Measurements from ENCODE around the gene APC.
"Not testable (repeated sequence)": the region's sequence is repeated elsewhere in the genome, so short reads cannot be mapped to it uniquely, and the experiment has no call there.

The APC gene

DNA sequence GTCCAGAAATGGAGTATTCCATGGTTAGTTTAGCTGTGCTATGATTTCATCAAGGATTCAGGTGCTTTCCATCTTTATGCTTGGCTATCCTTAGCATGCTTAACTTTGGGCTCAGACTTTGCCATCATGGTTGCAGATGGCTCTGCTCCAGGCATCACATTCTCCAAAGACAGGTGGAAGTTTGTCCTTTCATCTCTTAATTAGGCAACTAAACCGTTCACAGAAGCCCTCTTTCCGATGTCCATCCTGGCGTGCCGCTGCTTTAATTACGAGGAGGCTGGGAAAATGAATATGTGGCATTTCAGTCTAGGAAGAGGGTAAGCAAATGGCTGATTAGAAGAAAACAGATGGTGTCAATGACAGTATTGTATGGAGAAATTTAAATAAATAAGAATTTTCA is 24.5 kb upstream of the APC start:
- in situ Hi-C loops (cut with HindIII; ENCODE audit: low sequenced_read_pairs): no loop called here

GRCh38 chr5:112716895-112717294 is 20.8 kb upstream of the APC start:
- in situ Hi-C loops (cut with HindIII; ENCODE audit: low sequenced_read_pairs): not testable (repeated sequence)

DNA sequence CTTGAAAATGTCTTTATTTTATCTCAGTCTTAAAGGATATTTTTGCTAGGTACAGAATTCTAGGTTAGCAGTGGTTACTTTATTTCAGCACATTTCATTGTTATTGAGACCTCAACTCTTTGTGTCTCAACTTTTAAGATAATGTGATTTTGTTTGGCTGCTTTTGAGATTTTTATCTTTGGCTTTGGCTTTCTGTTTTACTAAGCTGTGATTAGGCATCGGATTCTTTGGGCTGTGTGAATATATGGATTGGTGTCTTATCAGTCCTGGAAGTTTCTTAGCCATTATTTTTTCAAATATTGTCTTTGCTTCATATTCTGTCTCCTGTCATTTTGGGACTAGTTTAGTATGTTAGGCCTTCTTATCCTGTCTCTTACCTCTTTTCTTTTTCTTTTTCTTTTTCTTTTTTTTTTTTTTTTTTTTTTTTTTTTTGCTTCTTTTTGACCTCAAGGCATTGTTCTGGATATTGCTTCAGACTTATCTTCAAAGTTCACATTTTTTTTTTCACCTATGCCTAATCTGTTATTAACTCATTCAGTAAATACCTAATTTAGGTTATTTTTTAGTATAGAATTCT is 20.1 kb upstream of the APC start:
- in situ Hi-C loops (cut with HindIII; ENCODE audit: low sequenced_read_pairs): no loop called here

- in situ Hi-C loops (cut with HindIII; ENCODE audit: low sequenced_read_pairs): no loop called here
These were observed 19.3 kb upstream of the APC start for GRCh38 chr5:112718344-112718743.

- in situ Hi-C loops (cut with HindIII; ENCODE audit: low sequenced_read_pairs): no loop called here
These were observed 17.1 kb upstream of the APC start for GRCh38 chr5:112720576-112720975.

GRCh38 chr5:112724901-112725300 is 12.8 kb upstream of the APC start:
- in situ Hi-C loops (cut with HindIII; ENCODE audit: low sequenced_read_pairs): no loop called here

DNA sequence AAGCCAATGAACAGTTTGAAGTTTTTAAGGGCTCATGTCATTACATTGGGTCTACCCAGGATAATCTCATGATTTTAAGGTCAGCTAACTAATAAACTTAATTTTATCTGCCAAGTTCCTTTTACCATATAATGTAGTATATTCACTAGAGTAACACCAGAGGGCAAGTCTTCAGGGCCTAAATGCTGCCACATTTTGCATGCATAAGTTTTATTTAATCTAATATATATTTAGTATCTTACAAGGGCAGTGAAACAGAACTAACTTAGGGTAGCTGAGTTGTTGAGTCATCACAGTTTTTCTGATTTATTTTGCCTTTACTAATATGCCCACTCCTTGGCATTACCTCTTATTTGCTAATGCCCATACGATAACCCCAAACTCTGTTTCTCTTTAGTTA is 8.1 kb upstream of the APC start:
- in situ Hi-C loops (cut with HindIII; ENCODE audit: low sequenced_read_pairs): no loop called here

DNA sequence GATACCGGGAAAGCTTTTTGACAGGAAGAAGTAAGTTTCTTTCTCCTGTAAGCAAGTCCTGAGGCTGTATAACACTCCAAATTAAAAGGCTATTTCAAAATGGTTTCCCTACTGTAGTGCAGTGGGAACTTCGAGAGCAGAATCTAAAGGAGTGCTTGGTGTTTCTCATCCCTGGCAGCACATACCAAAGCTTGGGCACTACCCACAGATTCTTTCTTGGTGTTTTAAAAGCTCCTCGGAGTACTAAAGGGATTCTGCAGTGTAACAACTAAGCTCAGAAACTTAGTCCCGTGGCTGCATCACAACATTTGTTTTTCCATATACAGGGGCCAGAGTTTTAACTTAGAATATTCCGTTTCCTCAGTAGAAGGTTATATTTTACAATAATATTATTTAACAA is 5.6 kb upstream of the APC start:
- in situ Hi-C loops (cut with HindIII; ENCODE audit: low sequenced_read_pairs): no loop called here

DNA sequence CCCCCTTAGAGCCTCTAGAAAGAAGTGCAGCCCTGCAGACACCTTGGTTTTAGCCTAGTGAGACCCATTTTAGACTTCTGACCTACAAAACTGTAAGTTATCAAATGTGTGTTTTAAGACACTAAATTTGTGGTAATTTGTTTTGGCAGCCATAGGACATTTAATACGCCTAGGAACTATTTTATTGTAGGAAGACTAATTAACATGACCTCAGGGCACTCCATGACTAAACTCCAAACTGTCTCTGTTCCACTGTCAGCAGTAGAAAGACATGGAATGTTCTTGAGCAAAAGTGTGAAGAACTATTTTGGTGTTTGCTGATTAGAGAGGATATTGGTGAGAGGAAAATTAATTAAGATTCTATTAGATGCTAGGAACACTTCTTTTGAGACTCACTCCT is 4.1 kb upstream of the APC start:
- in situ Hi-C loops (cut with HindIII; ENCODE audit: low sequenced_read_pairs): no loop called here

- in situ Hi-C loops (cut with HindIII; ENCODE audit: low sequenced_read_pairs): no loop called here
These were observed 3.1 kb upstream of the APC start for GRCh38 chr5:112734597-112734996.

DNA sequence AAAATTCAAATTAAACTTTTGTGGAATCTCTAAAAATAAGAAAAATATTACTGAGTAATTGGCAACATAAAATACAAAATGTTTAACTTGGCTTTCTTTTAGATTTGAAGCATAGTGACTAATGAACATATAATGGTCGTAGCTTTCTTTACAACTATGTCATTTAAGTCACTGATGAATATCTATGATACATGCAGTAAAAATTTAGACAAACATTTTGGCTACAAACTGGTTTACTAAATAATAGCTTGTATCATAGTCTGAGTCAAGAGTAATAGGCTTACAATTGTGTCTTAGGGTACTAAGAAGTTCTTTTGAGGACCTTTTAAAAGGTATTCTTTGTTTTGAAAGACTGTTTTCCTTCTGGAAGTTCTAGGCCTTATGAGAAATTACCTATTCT is 2.0 kb upstream of the APC start:
- in situ Hi-C loops (cut with HindIII; ENCODE audit: low sequenced_read_pairs): no loop called here

DNA sequence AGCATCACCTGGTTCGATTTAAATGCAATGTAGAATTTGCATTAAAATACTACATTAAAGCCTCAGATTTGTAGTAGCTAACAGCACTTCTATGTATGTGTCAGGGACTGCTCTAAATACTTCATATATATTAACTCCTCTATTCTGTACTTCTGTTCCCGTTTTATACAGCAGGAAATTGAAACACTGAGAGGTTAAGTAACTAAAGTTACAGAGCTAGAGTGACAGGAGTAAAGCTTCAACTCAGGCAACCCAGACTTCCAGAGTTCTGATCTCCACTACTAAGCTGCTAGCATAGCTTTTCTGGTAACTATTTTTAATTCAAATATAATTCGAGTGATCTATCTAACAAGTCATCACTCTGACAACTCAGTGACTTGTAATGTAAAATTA is 619 bp upstream of the APC start:
- in situ Hi-C loops (cut with HindIII; ENCODE audit: low sequenced_read_pairs): no loop called here

GRCh38 chr5:112738191-112738560 is 491 bp downstream of the APC start:
- in situ Hi-C loops (cut with HindIII; ENCODE audit: low sequenced_read_pairs): no loop called here

DNA sequence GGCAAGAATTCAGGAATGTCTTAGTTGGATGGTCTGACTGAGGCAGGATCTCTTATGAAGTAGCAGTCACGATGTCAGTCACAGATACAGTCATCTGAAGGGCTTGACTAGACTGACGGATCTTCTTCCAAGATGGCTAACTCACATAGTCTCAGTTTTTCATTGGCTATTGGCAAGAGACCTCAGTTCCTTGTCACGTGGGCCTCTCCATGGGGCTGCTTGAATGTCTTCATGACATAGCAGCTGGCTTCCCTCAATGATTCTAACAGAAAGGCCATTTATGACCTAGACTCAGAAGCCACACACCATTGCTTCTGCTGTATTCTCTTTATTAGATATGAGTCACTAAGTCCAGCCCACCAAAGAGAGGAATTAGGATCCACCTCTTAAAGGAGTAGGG is 4.7 kb downstream of the APC start:
- in situ Hi-C loops (cut with HindIII; ENCODE audit: low sequenced_read_pairs): no loop called here

- in situ Hi-C loops (cut with HindIII; ENCODE audit: low sequenced_read_pairs): no loop called here
These were observed 5.9 kb downstream of the APC start for GRCh38 chr5:112743631-112744030.

GRCh38 chr5:112752335-112752734 is 14.7 kb downstream of the APC start:
- in situ Hi-C loops (cut with HindIII; ENCODE audit: low sequenced_read_pairs): loop anchor here (25.0 kb wide), 1 partner anchor 190 kb away; no protein-coding TSS in a partner anchor

GRCh38 chr5:112755703-112756102 is 18.0 kb downstream of the APC start:
- in situ Hi-C loops (cut with HindIII; ENCODE audit: low sequenced_read_pairs): loop anchor here (25.0 kb wide), 1 partner anchor 193 kb away; no protein-coding TSS in a partner anchor

- in situ Hi-C loops (cut with HindIII; ENCODE audit: low sequenced_read_pairs): loop anchor here (25.0 kb wide), 1 partner anchor 195 kb away; no protein-coding TSS in a partner anchor
These were observed 20.0 kb downstream of the APC start for GRCh38 chr5:112757468-112758208.

- in situ Hi-C loops (cut with HindIII; ENCODE audit: low sequenced_read_pairs): loop anchor here (25.0 kb wide), 1 partner anchor 196 kb away; no protein-coding TSS in a partner anchor
These were observed 21.0 kb downstream of the APC start for GRCh38 chr5:112758676-112759075.

DNA sequence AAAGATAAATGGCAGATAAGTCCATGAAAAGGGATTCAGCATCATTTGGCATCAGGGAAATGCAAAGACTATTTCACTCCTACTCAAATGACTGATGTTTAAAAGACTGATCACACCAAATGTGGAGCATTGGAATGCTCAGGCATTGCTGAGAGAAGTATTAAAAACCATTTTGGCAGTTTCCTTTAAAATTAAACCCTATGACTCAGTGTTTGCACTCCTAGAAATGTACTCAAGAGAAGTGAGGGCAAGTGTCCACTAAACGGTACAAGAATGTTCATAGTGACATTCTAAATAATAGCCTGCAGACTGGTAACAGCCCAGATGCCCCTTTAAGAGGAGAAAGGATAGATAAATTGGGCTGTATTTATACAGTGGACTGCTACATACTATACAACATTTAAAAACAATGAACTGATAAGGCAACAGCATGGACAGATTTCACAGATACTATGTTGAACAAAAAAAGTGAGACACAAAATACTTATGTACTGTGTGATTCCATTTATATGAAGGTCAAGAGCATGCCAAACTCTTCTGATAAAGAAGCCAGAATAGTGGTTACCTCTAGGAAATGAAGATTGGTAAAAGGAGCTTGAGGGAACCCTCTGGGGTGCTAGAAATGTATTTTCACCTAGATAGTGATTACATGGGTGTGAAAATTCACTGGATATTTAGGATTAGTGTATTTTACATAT is 24.6 kb downstream of the APC start:
- in situ Hi-C loops (cut with HindIII; ENCODE audit: low sequenced_read_pairs): loop anchor here (25.0 kb wide), 1 partner anchor 200 kb away; no protein-coding TSS in a partner anchor

DNA sequence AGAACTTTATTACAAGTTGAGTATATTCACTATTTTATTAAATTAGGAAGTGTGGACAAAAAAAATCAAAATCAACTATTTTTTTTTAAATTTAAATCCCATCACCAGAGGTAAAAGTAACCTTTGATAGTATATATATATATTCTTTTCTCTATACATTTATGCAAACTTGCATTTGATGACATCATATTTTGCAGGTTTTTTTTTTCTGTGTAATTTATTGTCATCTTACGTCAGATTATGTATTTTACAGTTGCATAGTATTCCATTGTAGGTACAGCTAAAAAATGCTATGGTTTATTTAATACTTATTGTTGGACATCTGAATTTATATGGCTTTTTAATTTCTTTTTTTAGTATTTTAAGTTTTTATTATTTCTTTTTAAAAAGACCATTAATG is 25.5 kb downstream of the APC start:
- in situ Hi-C loops (cut with HindIII; ENCODE audit: low sequenced_read_pairs): loop anchor here (25.0 kb wide), 1 partner anchor 201 kb away; no protein-coding TSS in a partner anchor

DNA sequence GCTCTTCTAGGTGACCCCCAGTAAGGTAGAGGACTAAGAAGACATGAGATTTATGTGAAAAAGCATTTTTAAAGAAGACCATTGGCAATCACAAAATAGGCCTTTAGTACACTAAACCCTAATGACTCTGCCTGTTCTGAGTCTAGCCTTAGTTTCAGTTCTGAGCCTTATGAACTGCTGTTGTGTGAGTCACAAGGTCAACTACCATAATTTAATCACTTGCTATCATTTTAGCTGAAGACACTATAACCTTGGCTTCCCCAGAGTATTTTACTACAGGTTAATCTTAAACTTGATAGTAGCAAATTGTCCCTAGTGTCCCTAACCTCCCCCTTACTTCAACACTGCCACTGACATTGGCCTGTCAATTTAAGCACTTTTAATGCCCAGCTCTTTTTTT is 34.4 kb downstream of the APC start:
- in situ Hi-C loops (cut with HindIII; ENCODE audit: low sequenced_read_pairs): loop anchor here (25.0 kb wide), 1 partner anchor 210 kb away; no protein-coding TSS in a partner anchor

Data from endothelial cell of hepatic sinusoid (primary cell).